HepG2 (cell line): Measurements from ENCODE around the gene GLRA3. TPM values are rescaled to one million over a fixed set of nuclear protein-coding genes. Genes with fewer than 3 reads are reported as not detected.

Experiments used
- ATAC-seq: fragments of 200-7000 bp; cut with Tn5 transposase; 3 replicates; pipeline ENCODE4 v1.9.1; 2020; ENCODE audit warnings: mild to moderate bottlenecking, moderate library complexity
- BruUV-seq: library from RNA; stranded (reverse); fragments of 400-500 nt; replicated peaks from 2 replicates; lab custom pipeline; 2021; lab: Mats Ljungman, UMichigan
- CTCF ChIA-PET: fragments of 300-600 bp; formaldehyde crosslinking; extraction: SDS; loops from one replicate; lab custom pipeline; 2021; ENCODE audit warnings: low total read pairs, inconsistent platforms, low intra/inter-chr PET ratio; lab: Yijun Ruan, JAX
- POLR2A ChIA-PET: fragments of 350-600 bp; sonication (Branson Sonifier 250); formaldehyde crosslinking; loops from one replicate; lab custom pipeline; 2020; ENCODE audit warnings: antibody characterized with exemption, inconsistent platforms; lab: Yijun Ruan, JAX
- DNase-seq: peaks from one replicate; pipeline ENCODE4 v3.0.0-alpha.2; 2015; ENCODE audit warnings: low spot score
- FAIRE-seq: peaks from 3 replicates; lab custom pipeline; 2011; peaks lifted over from hg19 to GRCh38; lab: Jason Lieb, UNC
- H2AFZ ChIP-seq: one replicate; pipeline ENCODE4 v1.6.1; 2011; ENCODE audit warnings: low read length, inconsistent platforms
- H3K27ac ChIP-seq: fragments of 300-600 bp; 3 replicates; pipeline ENCODE4 v1.8.0; 2011; ENCODE audit warnings: mixed run types, mild to moderate bottlenecking, mixed read lengths, low read length, inconsistent platforms; ENCODE audit not compliant: insufficient read depth; ENCODE audit errors: extremely low read length
- H3K27me3 ChIP-seq, 2 experiments: fragments of 200-600 bp in 1 of 2; 2 replicates in 1 of 2; 3 replicates in 1 of 2; pipeline versions ENCODE4 v1.6.0 to v1.8.0; 2011; ENCODE audit warnings: low read length in 2 of 2, mild to moderate bottlenecking in 2 of 2, moderate library complexity in 2 of 2, inconsistent platforms in 1 of 2; ENCODE audit not compliant: insufficient read depth in 2 of 2, control insufficient read depth in 1 of 2
- H3K36me3 ChIP-seq, 2 experiments: fragments of 200-600 bp in 1 of 2; replicated peaks in 1 of 2; 2 replicates in 1 of 2; 3 replicates in 1 of 2; pipeline versions ENCODE4 v1.5.1 to v1.8.0; 2011; ENCODE audit warnings: low read length in 2 of 2, inconsistent platforms in 1 of 2; ENCODE audit not compliant: insufficient read depth in 2 of 2, control insufficient read depth in 1 of 2
- H3K4me1 ChIP-seq: 2 replicates; pipeline ENCODE4 v1.5.1; 2012; ENCODE audit warnings: low read length, inconsistent platforms; ENCODE audit not compliant: insufficient read depth
- H3K4me2 ChIP-seq: 2 replicates; pipeline ENCODE4 v1.6.0; 2011; ENCODE audit warnings: low read depth, low read length, inconsistent platforms
- H3K4me3 ChIP-seq, 3 experiments: fragments of 200-600 bp in 1 of 3; sonication (generic), shearing (Covaris generic) in 1 of 3; replicated peaks in 1 of 3; 2 replicates each; pipeline ENCODE4 v1.5.1; 2011 to 2016; ENCODE audit warnings: low read length in 3 of 3, inconsistent platforms in 2 of 3, low read depth in 2 of 3, mild to moderate bottlenecking in 2 of 3, control low read depth in 1 of 3, mixed read lengths in 1 of 3; ENCODE audit not compliant: insufficient read depth in 1 of 3
- H3K79me2 ChIP-seq: one replicate; pipeline ENCODE4 v1.6.1; 2011; ENCODE audit warnings: low read length, inconsistent platforms; ENCODE audit not compliant: insufficient read depth
- H3K9ac ChIP-seq: 2 replicates; pipeline ENCODE4 v1.6.0; 2011; ENCODE audit warnings: mild to moderate bottlenecking, low read depth, low read length, inconsistent platforms; ENCODE audit not compliant: insufficient read depth
- H3K9me3 ChIP-seq: 2 replicates; pipeline ENCODE4 v1.5.1; 2012; ENCODE audit warnings: mild to moderate bottlenecking, low read length
- H4K20me1 ChIP-seq: 2 replicates; pipeline ENCODE4 v1.6.0; 2011; ENCODE audit warnings: inconsistent platforms, mild to moderate bottlenecking, low read length, moderate library complexity; ENCODE audit not compliant: insufficient read depth
- AKAP8 ChIP-seq: sonication (generic); formaldehyde crosslinking; IDR thresholded peaks from 2 replicates; pipeline ENCODE4 v1.5.1; 2020; ENCODE audit warnings: mild to moderate bottlenecking, missing genetic modification reagents
- ARNT2 ChIP-seq: sonication (generic); formaldehyde crosslinking; IDR thresholded peaks from 2 replicates; pipeline ENCODE4 v1.8.0; 2022; ENCODE audit warnings: mild to moderate bottlenecking, low read depth, missing genetic modification reagents, moderate library complexity
- CREB1 ChIP-seq, 2 experiments: fragments of 450-650 bp in 1 of 2; IDR thresholded peaks; 2 replicates each; pipeline ENCODE4 v1.6.1; 2016 to 2017; ENCODE audit warnings: control low read depth in 1 of 2, mild to moderate bottlenecking in 1 of 2, missing compliant biosample characterization in 1 of 2, missing genetic modification characterization in 1 of 2
- EP300 ChIP-seq, 3 experiments: sonication (generic) in 1 of 3; formaldehyde crosslinking in 1 of 3; IDR thresholded peaks; 2 replicates each; pipeline versions ENCODE4 v1.5.1 to v1.6.1; 2011 to 2020; ENCODE audit warnings: low read depth in 2 of 3, low read length in 2 of 3, borderline replicate concordance in 1 of 3, improper control_type of control experiment in 1 of 3, mild to moderate bottlenecking in 1 of 3, missing genetic modification reagents in 1 of 3, moderate library complexity in 1 of 3
- GMEB1 ChIP-seq: sonication (generic); formaldehyde crosslinking; IDR thresholded peaks from 2 replicates; pipeline ENCODE4 v1.5.1; 2020; ENCODE audit warnings: missing genetic modification reagents, mild to moderate bottlenecking, borderline replicate concordance
- MAFF ChIP-seq: IDR thresholded peaks from 2 replicates; pipeline ENCODE4 v1.6.1; 2011; ENCODE audit warnings: low read depth, low read length, improper control_type of control experiment
- MATR3 ChIP-seq: sonication (generic); formaldehyde crosslinking; IDR thresholded peaks from 2 replicates; pipeline ENCODE4 v1.4.0; 2020; ENCODE audit warnings: missing genetic modification reagents
- PHF8 ChIP-seq: sonication (generic); formaldehyde crosslinking; IDR thresholded peaks from 2 replicates; pipeline ENCODE4 v1.5.0; 2020; ENCODE audit warnings: missing genetic modification reagents
- SMYD3 ChIP-seq: sonication (generic); formaldehyde crosslinking; IDR thresholded peaks from 2 replicates; pipeline ENCODE4 v1.8.1; 2023; ENCODE audit warnings: mild to moderate bottlenecking, missing genetic modification reagents
- YEATS2 ChIP-seq: sonication (generic); formaldehyde crosslinking; IDR thresholded peaks from 2 replicates; pipeline ENCODE4 v1.4.0; 2020; ENCODE audit warnings: missing genetic modification reagents, borderline replicate concordance
- ZNF720 ChIP-seq: sonication (generic); formaldehyde crosslinking; IDR thresholded peaks from 2 replicates; pipeline ENCODE4 v1.4.0; 2020; ENCODE audit warnings: missing genetic modification reagents
- ZNF724P ChIP-seq: sonication (generic); formaldehyde crosslinking; IDR thresholded peaks from 2 replicates; pipeline ENCODE4 v1.8.0; 2022; ENCODE audit warnings: missing genetic modification reagents, borderline replicate concordance
- ZNF761 ChIP-seq: sonication (generic); formaldehyde crosslinking; conservative IDR thresholded peaks from 2 replicates; pipeline ENCODE4 v1.4.0; 2020; ENCODE audit warnings: mild to moderate bottlenecking, missing genetic modification reagents
- ZSCAN12 ChIP-seq: sonication (generic); formaldehyde crosslinking; IDR thresholded peaks from 2 replicates; pipeline ENCODE4 v1.9.0; 2021; ENCODE audit warnings: mild to moderate bottlenecking, missing genetic modification reagents
- WGBS: methylation state at CpG from one replicate; pipeline ENCODE4 v1.1.6; 2017; ENCODE audit warnings: low lambda C conversion rate; 5-methylcytosine and 5-hydroxymethylcytosine counted together
- in situ Hi-C: cut with HindIII; loops from 2 replicates; pipeline ENCODE4 v1.10.0; 2017; ENCODE audit warnings: low pct_unique_long_range_greater_than_20kb; ENCODE audit not compliant: extremely low pct_ligation_motif_present
- intact Hi-C: fragments of 100-400 bp; cut with micrococcal nuclease; formaldehyde crosslinking; loops from one replicate; pipeline ENCODE4 v1.10.0; 2022; ENCODE audit not compliant: unreplicated experiment
- polyA plus RNA-seq, 8 experiments: library from polyadenylated mRNA; depleted of rRNA in 3 of 8; stranded (reverse) in 7 of 8; unstranded in 1 of 8; fragments of >200 nt; fragmentation: Illumina TruSeq in 4 of 8; extraction: Trizol in 4 of 8; gene quantifications; 2 replicates each; pipeline versions ENCODE4 v1.2.1 to v1.2.3, GENCODE V29; 2011 to 2016; ENCODE audit warnings: low read depth in 4 of 8, missing spikeins in 1 of 8, mixed read lengths in 1 of 8; ENCODE audit not compliant: insufficient read depth in 1 of 8
- total RNA-seq, 5 experiments: library from RNA; depleted of rRNA; stranded (reverse); fragments of >200 nt; fragmentation: Illumina TruSeq; extraction: Trizol; gene quantifications; 2 replicates each; pipeline ENCODE4 v1.2.3, GENCODE V29; 2016; ENCODE audit warnings: low read depth in 1 of 5
- TF ChIP-seq, protein P1 (sequence below): sonication (generic); formaldehyde crosslinking; IDR thresholded peaks from 2 replicates; pipeline ENCODE4 v1.4.0; 2020; ENCODE audit warnings: missing genetic modification reagents
- TF ChIP-seq, protein P2 (sequence below): sonication (generic); formaldehyde crosslinking; IDR thresholded peaks from 2 replicates; pipeline ENCODE4 v1.8.0; 2022; ENCODE audit warnings: mild to moderate bottlenecking, missing genetic modification reagents, moderate library complexity
- TF ChIP-seq, protein P3 (sequence below): IDR thresholded peaks from 2 replicates; pipeline ENCODE4 v1.6.1; 2016; ENCODE audit warnings: low read depth

The GLRA3 gene
- total and polyA plus RNA-seq, 2 of the 13 experiments (the other 11 are each of a cell fraction or from before 2014, with no cell fraction given): not detected

DNA sequence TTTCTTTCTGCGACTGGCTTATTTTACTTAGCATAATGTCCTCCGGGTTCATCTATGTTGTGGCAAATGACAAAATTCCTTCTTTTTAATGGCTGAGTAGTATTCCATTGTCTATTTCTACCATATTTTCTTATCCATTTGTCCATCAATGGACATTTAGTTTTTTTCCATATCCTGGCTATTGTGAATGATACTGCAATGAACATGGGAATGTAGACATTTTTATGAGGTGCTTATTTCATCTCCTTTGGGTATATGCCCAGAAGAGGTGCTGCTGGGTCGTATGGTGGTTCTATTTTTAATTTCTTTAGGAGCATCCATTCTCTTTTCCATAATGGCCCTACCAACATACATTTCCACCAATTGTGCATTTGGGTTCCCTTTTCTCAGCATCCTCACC lies 230.2 kb downstream of the GLRA3 start:
- ChIA-PET POLR2A (no interaction called here), CTCF (no interaction called here)
- intact Hi-C loops: no loop called here
- Histone ChIP-seq H3K4me2 (no peak overlapping the region), H4K20me1 (no peaks in the 10 kb centered on the region), H3K4me1 (no peaks in the 10 kb centered on the region), H3K9me3 (no peaks in the 10 kb centered on the region), H3K27ac (no peak overlapping the region), H3K36me3 (no peaks in the 10 kb centered on the region), H3K27me3 (no peaks in the 10 kb centered on the region), H3K9ac (no peak overlapping the region), H3K79me2 (no peaks in the 10 kb centered on the region), H2AFZ (no peak overlapping the region), H3K4me3 (no peak overlapping the region)
- no peak for ATAC-seq
- FAIRE-seq: no peak
- TF ChIP-seq EP300 (IDR thresholded peaks at IDR 0.05; ENCODE audit: low read depth in 2 of 2, low read length in 2 of 2): no peak
- TF ChIP-seq EP300 (CRISPR knock-in tag; IDR thresholded peaks at IDR 0.05; ENCODE audit: borderline replicate concordance): no peak
- TF ChIP-seq ZSCAN12: no peak
- no peak for TF ChIP-seq ZNF761 (CRISPR knock-in tag)
- TF ChIP-seq, protein P1, sequence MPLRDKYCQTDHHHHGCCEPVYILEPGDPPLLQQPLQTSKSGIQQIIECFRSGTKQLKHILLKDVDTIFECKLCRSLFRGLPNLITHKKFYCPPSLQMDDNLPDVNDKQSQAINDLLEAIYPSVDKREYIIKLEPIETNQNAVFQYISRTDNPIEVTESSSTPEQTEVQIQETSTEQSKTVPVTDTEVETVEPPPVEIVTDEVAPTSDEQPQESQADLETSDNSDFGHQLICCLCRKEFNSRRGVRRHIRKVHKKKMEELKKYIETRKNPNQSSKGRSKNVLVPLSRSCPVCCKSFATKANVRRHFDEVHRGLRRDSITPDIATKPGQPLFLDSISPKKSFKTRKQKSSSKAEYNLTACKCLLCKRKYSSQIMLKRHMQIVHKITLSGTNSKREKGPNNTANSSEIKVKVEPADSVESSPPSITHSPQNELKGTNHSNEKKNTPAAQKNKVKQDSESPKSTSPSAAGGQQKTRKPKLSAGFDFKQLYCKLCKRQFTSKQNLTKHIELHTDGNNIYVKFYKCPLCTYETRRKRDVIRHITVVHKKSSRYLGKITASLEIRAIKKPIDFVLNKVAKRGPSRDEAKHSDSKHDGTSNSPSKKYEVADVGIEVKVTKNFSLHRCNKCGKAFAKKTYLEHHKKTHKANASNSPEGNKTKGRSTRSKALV (CRISPR knock-in tag): no peak
- no peak for TF ChIP-seq ARNT2 (CRISPR knock-in tag)
- no peak for TF ChIP-seq CREB1 (IDR thresholded peaks at IDR 0.05)
- no peak for TF ChIP-seq CREB1 (CRISPR knock-in tag; IDR thresholded peaks at IDR 0.05)
- TF ChIP-seq PHF8 (CRISPR knock-in tag): no peak
- TF ChIP-seq MAFF: no peak
- no peak for TF ChIP-seq SMYD3
- TF ChIP-seq, protein P2, sequence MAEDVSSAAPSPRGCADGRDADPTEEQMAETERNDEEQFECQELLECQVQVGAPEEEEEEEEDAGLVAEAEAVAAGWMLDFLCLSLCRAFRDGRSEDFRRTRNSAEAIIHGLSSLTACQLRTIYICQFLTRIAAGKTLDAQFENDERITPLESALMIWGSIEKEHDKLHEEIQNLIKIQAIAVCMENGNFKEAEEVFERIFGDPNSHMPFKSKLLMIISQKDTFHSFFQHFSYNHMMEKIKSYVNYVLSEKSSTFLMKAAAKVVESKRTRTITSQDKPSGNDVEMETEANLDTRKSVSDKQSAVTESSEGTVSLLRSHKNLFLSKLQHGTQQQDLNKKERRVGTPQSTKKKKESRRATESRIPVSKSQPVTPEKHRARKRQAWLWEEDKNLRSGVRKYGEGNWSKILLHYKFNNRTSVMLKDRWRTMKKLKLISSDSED (CRISPR knock-in tag): no peak
- TF ChIP-seq ZNF724P (CRISPR knock-in tag): no peak
- TF ChIP-seq AKAP8 (CRISPR knock-in tag): no peak
- TF ChIP-seq GMEB1: no peak
- TF ChIP-seq YEATS2 (CRISPR knock-in tag): no peak
- TF ChIP-seq MATR3 (CRISPR knock-in tag): no peak
- TF ChIP-seq, protein P3, sequence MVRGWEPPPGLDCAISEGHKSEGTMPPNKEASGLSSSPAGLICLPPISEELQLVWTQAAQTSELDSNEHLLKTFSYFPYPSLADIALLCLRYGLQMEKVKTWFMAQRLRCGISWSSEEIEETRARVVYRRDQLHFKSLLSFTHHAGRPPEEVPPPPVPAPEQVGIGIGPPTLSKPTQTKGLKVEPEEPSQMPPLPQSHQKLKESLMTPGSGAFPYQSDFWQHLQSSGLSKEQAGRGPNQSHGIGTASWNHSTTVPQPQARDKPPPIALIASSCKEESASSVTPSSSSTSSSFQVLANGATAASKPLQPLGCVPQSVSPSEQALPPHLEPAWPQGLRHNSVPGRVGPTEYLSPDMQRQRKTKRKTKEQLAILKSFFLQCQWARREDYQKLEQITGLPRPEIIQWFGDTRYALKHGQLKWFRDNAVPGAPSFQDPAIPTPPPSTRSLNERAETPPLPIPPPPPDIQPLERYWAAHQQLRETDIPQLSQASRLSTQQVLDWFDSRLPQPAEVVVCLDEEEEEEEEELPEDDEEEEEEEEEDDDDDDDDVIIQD (CRISPR knock-in tag): no peak
- TF ChIP-seq ZNF720 (CRISPR knock-in tag): no peak
- 34% methylated on average over 3 of the region's 3 CpGs for WGBS
- DNase-seq: no peak
- no TSS peak for BruUV-seq
- in situ Hi-C loops: no loop called here
